HEK293 (cell line): ENCODE measurements around the gene CHRM2.

Experiments
- CTCF ChIP-seq: fragments of 450-650 bp; formaldehyde crosslinking; IDR thresholded peaks from 2 replicates; pipeline ENCODE4 v1.5.1; 2016; ENCODE audit warnings: missing biosample characterization, missing genetic modification characterization
- KLF9 ChIP-seq: fragments of 450-650 bp; formaldehyde crosslinking; IDR thresholded peaks from 2 replicates; pipeline ENCODE4 v1.5.1; 2016; ENCODE audit warnings: missing biosample characterization, missing genetic modification characterization, low read depth
- ZNF184 ChIP-seq: fragments of 450-650 bp; IDR thresholded peaks from 2 replicates; pipeline ENCODE4 v1.5.1; 2018; ENCODE audit warnings: missing biosample characterization, mild to moderate bottlenecking, missing genetic modification characterization
- ZNF2 ChIP-seq: fragments of 450-650 bp; formaldehyde crosslinking; IDR thresholded peaks from 2 replicates; pipeline ENCODE4 v1.5.1; 2016; ENCODE audit warnings: missing biosample characterization, missing genetic modification characterization
- ZNF23 ChIP-seq: fragments of 450-650 bp; formaldehyde crosslinking; IDR thresholded peaks from 2 replicates; pipeline ENCODE4 v1.5.1; 2016; ENCODE audit warnings: missing biosample characterization, missing genetic modification characterization, borderline replicate concordance
- ZNF341 ChIP-seq: fragments of 450-650 bp; formaldehyde crosslinking; IDR thresholded peaks from 2 replicates; pipeline ENCODE4; 2016; ENCODE audit warnings: low read depth, missing biosample characterization, missing genetic modification characterization
- ZNF362 ChIP-seq: fragments of 450-650 bp; formaldehyde crosslinking; IDR thresholded peaks from 2 replicates; pipeline ENCODE4 v1.5.1; 2016; ENCODE audit warnings: missing biosample characterization, missing genetic modification characterization
- ZNF621 ChIP-seq: fragments of 450-650 bp; formaldehyde crosslinking; IDR thresholded peaks from 2 replicates; pipeline ENCODE4 v1.5.1; 2017; ENCODE audit warnings: missing biosample characterization, missing genetic modification characterization

GRCh38 chr7:136857573-136857972 lies 10.9 kb upstream of the CHRM2 start:
- TF ChIP-seq CTCF (tag by site-specific recombination) (no peak), ZNF23 (no peak), ZNF362 (no peak), ZNF341 (no peak), KLF9 (tag by site-specific recombination) (no peak), ZNF184 (tag by site-specific recombination) (no peak), ZNF621 (tag by site-specific recombination) (no peak), ZNF2 (tag by site-specific recombination) (no peak)
